Stimulated activated CD8-positive, alpha-beta memory T cell treated with anti-CD3 and anti-CD28 coated beads, Interleukin-4, amount 100 ng/mL, for 24 hours (primary cell): ENCODE measurements around the gene PARP15.

Experiments
- DNase-seq: peaks from one replicate; pipeline ENCODE4 v3.0.0-alpha.2; 2020; ENCODE audit warnings: low read depth

Gene PARP15

GRCh38 chr3:122572940-122573412 lies 4.5 kb upstream of the PARP15 start:
- no peak for DNase-seq

- DNase-seq, result no peak
These were observed 1.1 kb upstream of the PARP15 start for GRCh38 chr3:122576174-122576940.

GRCh38 chr3:122578069-122578740 lies 755 bp downstream of the PARP15 start:
- DNase-seq, result no peak

GRCh38 chr3:122580470-122580869 lies 3.0 kb downstream of the PARP15 start:
- no peak for DNase-seq

GRCh38 chr3:122581622-122582021 lies 4.2 kb downstream of the PARP15 start:
- no peak for DNase-seq

GRCh38 chr3:122582390-122582789 lies 4.9 kb downstream of the PARP15 start:
- no peak for DNase-seq

GRCh38 chr3:122586098-122586497 lies 8.6 kb downstream of the PARP15 start:
- DNase-seq, result no peak

- DNase-seq, result no peak
These were observed 9.5 kb downstream of the PARP15 start for GRCh38 chr3:122586773-122587485.

GRCh38 chr3:122587572-122587971 lies 10.1 kb downstream of the PARP15 start:
- DNase-seq, result no peak

GRCh38 chr3:122589297-122589696 lies 11.8 kb downstream of the PARP15 start:
- DNase-seq, result no peak

- DNase-seq, result no peak
These were observed 13.2 kb downstream of the PARP15 start for GRCh38 chr3:122590610-122591009.

- DNase-seq, result no peak
These were observed 16.6 kb downstream of the PARP15 start for GRCh38 chr3:122594025-122594424.

GRCh38 chr3:122598151-122598550 lies 20.7 kb downstream of the PARP15 start:
- no peak for DNase-seq

GRCh38 chr3:122598556-122598955 lies 21.1 kb downstream of the PARP15 start:
- DNase-seq, result no peak

- no peak for DNase-seq
These were observed 24.7 kb downstream of the PARP15 start for GRCh38 chr3:122602011-122602710.

GRCh38 chr3:122603056-122603455 lies 25.6 kb downstream of the PARP15 start:
- no peak for DNase-seq

- DNase-seq, result no peak
These were observed 28.9 kb downstream of the PARP15 start for GRCh38 chr3:122606330-122606729.

GRCh38 chr3:122608916-122609315 lies 31.5 kb downstream of the PARP15 start:
- DNase-seq, result no peak

- no peak for DNase-seq
These were observed 32.5 kb downstream of the PARP15 start for GRCh38 chr3:122609798-122610559.

- DNase-seq, result no peak
These were observed 35.2 kb downstream of the PARP15 start for GRCh38 chr3:122612696-122613095.

- DNase-seq, result no peak
These were observed 37.9 kb downstream of the PARP15 start for GRCh38 chr3:122615303-122615702.
